HG03565 (cell line): ENCODE data around the gene ADCY3.

Source experiments
- ATAC-seq: cut with Tn5 transposase; IDR thresholded peaks from one replicate; pipeline ENCODE4 v1.9.1; 2021; ENCODE audit warnings: mild to moderate bottlenecking, moderate library complexity; ENCODE audit not compliant: unreplicated experiment

ADCY3 gene

DNA sequence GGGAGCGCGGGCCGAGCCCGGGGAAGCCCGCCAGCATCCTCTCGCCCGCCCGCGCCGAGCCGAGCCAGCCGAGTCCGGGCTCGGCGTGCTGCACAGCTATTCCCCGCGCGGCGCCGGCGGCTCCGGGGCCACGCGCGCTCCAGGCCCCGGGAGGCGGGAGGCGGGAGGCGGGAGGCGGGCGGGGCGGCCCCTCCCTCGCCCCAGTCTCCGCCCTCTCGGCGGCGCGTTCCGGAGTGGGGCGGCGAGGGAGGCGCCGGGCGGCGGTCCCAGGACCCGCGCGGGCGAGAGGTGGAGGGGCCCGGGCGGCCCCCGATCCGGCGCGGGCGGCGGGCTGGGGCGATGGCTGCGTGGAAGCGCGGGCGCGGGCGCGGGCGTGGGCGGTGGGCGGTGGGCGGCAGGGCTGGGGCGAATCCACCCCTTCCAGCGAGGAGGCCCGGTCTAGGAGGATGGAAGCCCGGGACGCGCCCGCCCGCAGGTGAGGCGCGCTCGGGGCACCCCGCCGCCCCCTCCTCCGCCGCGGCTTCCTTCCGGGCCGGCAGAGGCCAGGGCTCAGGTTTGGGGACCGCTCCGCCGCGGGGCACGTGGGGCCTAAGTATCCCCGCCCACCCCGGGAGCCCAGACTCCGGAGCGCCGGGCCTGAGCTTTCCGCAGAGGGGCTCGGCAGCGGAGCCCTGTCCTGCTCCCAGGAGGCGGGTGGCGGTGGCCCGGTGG, at the start of gene ADCY3:
Gene ADCY3 (minus strand): TSS at position 140 of the 711 bp plus-strand sequence. CDS start 1,250 bp downstream, outside the sequence.
- peak; percentile 37 for ATAC-seq

DNA sequence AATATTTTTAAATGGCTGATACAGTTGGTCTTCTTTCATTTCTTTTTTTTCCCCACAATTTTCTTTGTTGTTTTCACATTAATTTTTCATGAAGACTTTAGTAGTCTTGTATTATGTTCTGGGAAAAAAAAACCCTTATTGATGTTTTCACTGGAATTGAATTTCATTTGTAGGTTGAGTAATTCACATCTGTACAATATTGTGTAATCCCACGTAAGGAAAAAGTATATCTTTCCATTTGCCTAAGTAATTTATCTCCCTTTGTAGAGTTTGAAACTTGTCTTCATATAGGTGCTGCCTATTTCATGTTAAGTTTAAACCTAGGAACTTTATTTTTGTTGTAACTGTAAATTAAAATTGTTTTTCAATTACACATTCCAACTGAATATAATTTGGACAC, 49.7 kb upstream of the ADCY3 start:
- ATAC-seq, result no peak

DNA sequence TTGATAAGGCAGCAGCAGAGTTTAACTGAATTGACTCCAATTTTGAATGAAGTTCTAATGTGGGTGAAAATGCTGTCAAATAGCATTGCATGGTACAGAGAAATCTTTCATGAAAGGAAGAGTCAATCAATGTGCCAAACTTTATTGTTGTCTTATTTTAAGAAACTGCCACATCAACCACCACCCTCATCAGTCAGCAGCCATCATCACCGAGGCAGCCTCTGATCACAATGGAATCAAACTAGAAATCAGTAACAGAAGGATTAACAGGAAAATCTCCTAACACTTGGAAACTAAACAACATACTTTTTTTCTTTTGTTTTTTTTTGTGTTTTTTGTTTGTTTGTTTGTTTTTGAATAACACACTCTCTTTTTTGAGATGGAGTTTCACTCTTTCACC, 41.9 kb upstream of the ADCY3 start:
- ATAC-seq, result no peak

DNA sequence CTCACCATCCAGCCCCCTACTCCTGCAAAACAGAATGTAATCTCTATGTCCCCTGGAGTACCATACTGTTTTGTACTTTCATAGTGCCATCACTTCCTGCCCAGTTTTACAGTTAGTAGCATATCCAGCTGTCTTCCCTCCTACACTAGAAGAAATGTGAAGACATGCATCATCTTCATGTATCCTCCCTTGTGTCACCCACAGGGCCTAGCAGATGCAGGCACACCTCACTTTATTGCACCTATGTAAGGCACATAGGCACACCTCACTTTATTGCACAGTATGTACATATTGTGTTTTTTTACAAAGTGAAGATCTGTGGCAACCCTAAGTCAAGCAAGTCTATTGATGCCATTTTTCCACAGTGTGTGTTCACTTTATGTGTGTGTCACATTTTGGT, 39.7 kb upstream of the ADCY3 start:
- no peak for ATAC-seq

DNA sequence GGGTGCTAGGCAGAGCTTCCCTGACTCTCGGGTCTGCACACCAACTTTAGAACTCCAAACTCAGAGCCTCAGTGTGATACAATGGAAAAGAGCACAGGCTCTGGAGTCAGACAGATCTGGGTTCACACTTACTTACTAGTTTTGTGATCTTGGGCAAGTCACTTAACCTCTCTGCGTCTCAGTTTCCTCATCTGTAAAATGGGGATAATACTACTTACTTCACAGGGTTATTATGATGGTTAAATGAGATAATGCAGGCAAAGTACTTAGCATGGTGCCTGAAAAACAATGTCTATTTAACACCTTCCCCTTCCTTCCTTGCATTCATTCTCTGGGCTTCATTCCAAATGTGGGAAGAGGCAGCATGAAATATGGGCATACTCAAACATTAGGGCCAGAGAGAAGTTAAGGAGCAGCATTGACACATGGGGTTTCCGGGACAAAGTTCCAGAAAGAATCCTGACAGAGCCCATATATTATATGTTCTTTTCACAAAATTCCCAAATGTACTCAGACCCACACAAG, 38.4 kb upstream of the ADCY3 start:
- no peak for ATAC-seq

DNA sequence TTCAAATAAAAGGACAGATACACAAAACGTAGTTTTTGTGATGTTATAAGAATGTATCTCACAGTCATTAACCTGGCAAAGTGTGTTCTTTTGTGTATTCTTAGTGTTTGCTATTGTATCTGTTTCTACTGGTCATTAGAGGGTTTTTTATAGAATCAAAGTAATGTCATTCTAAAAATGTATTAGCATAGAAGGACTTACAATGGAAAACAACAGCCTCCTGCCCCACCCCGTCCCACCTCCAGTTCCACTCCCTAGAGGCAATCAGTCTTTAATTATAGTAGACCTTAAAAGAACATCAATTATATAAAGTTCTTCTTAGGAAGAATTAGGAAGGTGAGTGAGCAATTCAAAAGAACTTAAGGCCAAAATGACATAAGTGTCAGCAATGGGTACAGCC, 37.9 kb upstream of the ADCY3 start:
- ATAC-seq, result no peak

DNA sequence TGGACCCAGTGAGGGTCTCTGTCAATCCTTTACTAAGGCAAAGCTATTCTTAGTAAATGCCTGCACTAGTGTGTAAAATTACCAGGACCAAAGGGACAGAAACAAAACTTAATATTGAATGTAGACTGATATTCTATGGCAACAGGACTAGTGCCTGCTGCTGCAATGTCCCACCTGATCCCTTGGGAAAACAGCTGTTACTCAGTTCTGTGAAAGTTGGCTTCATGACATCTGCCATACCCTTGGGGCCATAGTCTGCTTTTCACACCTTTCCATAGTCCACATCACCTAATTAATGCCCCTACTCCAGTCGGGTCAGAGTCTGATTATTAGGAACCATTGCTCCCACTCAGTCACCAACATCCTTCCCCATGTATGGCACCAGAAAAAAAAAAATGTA, 37.2 kb upstream of the ADCY3 start:
- no peak for ATAC-seq

DNA sequence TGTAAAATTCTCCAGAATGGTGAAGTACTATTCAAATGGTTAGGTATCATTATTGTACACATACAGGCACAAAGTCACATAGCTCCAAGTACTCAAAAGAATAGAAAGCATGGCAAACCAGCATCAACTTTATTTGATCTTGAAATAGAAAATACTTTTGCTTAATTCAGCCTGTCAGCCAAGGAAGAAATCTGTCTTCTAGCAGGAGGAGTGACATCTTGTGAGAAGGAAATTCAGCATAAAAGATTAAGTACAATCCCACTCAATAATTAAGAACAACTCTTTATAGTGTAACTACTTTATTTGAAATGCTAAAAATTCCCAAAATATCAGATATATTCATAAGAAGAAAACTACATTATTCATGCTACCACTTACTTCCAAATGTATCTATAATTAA, 35.9 kb upstream of the ADCY3 start:
- ATAC-seq, result no peak

DNA sequence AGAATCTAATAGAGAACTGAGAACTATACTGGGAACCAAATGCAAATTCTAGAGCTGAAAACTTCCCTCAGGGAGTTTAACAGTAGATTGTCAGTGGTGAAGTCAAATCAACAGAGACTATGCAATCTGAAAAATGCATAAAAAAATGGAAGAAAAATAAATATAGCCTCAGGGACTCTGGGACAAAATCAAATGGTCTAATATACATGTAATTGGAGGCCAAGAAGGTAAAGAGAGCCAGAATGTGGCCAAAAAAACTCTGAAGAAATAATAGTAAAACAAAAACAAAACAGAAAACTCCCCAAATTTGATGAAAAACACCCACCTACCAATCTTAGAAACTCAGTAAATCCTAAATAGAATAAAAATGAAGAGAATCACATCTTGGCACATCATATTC, 35.2 kb upstream of the ADCY3 start:
- no peak for ATAC-seq

DNA sequence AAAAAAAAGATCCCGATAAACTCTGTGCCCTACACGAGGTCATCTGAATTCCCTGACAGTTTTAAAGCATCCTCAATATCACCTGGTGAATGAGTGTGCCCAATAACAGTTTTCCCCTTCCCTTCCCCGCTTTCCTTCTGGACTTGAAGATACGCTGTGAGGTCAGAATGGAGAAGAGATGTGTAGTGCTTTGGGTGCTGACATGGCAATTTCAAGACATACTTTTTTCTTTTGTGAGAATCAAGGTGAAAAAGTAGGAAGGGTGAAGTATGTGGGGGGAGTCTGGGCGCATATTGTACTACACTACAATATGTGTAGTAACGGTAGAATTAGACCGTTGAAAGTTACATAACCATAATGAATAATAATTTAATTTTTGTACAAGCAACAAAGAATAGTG, 30.1 kb upstream of the ADCY3 start:
- ATAC-seq, result no peak

DNA sequence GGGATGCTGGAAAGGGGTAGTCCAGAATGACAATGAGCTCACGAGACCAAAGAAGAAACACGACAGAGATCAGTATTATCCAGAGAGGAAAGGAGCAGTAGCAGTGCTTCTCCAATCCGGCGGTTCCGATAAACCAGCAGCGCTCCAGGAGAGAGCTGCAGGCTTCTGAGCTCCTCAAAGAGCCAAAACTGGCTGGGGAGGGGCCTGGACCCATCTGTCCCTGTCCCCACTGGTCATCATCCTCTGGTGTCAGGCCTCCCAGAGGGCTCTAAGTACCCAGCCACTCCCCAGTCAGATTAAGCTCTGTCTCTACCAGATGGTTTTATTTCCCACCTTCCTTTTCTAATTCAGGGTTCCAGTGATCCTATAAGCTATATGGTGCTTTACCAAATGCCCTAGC, 28.5 kb upstream of the ADCY3 start:
- ATAC-seq, result no peak

DNA sequence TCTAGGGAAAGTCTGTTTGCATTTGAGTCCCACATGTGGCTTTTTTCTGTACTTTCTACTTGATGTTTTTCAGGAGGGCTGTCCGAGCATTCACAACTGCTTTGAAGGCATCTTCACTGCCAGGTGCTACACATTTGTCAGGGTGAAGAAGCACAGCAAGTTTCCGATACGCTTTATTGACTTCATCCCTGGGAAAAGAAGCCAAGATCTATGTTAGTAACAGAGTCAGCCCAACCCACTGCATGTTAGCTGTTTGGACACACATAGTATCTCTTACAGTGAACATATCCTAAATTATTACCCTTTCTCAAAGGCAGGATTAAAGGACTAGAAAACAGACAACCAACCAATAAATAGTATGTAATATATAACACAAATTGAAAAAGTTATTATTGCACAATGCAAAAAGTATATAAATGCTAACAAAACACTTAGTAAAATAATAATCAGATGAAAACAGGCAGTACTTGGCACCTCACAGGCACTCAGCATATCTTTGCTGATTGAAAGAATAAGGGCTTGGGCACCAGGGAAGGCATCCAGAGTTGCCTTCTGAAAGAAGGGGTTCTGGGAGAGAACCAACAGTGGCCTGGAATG, 27.6 kb upstream of the ADCY3 start:
- no peak for ATAC-seq

DNA sequence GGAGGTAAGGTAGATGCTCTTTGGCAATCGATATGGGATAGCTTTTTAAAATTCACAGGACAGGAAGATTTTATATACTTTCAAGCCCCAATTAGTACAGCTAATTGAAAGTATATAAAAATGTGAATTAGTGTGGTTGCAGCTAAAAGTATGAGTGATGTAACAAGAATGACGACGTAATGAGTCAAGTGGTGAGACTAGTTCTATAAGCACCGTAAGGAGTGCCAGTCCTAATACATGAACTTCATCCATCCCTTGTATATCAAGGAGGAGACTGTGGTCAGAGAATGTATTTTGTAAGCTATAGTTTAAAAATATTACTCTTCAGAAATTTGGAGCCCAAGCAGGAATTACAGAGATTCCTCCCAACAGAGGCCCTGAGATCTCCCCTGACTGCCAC, 25.9 kb upstream of the ADCY3 start:
- no peak for ATAC-seq

DNA sequence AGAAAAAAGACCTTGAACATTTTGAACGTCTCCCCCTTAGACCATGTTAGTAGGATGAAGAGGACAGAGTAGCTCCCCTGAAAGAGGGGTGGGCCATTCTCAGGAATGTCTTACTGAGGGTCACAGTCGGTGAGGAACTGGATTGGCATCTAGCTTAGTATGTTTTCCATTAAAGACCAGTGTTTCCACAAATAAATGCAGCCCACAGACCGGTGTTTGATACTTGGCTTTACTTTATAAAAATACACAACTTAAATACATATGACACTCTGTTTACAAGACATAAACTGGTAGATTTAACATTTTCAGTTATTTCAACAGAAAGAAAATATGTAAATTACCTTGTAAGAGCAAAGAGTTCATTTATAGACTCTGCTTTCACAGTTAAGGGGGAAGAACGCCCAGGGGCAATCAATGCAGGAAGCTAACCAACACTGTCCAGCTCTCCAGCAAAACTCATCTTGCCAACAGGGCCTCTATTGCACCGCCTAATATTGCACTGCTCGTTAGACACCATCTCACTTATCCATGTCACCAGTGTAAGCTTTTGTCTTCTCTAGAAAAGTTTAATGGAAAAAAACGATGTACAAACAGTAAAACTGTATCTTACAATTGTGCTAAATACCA, 23.5 kb upstream of the ADCY3 start:
- no peak for ATAC-seq

DNA sequence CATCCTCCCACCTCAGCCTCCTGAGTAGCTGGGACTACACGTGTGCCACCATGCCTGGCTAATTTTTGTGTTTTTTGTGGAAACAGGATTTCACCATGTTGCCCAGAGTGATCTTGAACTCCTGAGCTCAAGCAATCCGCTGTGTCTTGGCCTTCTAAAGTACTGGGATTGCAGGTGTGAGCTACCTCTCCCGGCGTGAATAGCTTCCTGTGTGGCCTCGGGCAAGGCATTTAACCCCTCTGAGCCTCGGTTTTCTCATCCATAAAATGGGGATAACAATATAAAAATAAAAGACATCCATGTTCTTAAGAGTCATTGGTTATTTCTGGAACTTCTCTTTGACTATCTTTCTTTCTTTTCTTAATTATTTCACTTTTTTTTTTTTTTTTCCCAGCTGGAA, 19.3 kb upstream of the ADCY3 start:
- no peak for ATAC-seq

DNA sequence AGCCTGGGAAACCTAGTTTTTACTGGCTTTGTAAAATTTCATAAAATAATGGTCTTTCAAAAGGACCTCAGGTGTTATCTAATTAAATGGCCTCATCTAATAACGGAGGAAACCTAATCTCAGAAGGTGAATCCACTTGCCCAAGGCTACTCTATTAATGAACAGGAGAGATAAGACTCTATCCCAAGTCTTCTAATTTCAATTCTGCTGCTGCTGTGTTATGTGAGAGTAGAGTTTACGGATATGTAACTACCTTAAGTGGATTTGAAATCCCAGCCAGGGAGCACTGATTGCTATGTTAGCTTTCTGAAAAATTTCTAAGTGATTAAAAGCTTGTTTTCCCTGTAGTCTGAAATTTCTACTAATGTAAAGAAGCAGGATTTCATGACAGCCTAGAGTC, 17.2 kb upstream of the ADCY3 start:
- ATAC-seq, result no peak

DNA sequence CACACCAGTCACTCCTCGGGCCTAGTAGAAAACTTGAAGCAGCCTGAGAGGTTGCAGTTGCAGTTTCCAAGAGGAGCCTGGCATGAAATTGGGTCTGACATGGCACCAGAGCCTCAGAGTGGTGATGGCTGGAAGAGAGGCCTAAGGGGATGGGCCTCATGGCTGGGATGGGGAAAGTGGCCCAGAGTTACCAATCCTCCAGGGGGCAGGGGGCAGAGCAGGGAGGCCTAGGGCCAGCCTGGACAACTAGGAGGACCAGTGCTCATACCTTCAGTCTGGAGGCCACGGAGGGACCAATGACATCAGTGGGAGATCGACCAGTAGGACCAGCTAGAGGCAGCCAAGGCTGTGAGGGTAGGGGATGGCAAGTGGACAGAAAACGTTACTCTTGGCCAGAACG, 15.1 kb upstream of the ADCY3 start:
- no peak for ATAC-seq

DNA sequence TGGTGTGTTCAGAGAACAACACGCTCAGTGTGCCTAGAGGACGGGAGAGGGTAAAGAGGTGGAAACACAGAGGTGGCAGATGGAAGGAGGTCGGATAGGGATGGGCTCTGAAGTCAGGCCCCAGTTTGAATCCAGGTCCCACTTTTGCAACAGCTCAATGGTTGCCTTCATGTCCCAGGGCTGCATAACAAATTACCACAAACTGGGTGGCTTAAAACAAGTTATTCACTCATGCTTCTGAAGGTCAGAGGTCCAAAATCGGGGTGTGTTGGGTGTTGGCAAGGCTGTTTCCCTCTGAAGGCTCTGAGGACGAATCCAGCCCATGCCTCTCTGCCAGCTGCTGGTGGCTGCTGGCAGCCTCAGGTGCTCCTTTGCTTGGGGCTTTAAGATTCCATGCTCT, 12.7 kb upstream of the ADCY3 start:
- no peak for ATAC-seq

DNA sequence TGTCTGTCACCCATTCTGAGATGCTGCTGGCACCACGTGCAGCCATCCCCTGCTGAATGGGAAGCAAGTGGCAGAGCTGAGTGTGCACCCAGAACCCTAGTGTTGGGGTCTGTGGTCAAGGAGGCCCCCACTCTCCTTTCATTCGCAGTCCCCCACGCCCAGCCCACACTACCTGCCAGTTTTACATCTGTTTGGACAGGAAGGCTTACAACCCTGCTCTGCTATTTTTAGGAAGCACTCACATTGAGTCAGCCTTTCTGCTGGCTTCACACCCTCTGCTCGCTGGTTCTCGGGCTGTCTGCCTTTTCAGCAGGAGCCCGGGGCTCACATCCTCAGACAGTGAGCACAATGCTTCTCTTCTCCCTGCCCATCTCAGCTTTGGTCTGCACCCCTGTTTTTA, 10.7 kb upstream of the ADCY3 start:
- peak; percentile 75 for ATAC-seq

DNA sequence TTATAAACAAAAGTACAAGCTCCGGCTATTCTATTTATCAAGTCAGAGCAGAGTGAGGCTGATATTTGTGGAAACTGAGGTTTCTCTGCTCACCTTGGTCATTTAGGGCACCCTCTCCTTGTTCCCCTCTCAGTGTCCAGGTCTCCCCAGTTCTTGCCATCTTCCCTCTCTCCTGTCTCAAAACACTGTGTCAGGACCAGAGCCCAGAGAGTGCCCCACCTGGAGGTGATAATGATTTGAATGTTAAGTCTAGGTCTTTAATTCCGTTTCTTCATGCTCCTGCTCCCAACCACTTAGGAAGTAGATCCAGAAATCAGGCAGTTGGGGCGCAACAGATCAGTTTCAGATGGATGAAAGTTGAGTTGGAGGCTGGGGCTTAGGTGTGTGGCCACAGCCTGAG, 9.2 kb upstream of the ADCY3 start:
- no peak for ATAC-seq

DNA sequence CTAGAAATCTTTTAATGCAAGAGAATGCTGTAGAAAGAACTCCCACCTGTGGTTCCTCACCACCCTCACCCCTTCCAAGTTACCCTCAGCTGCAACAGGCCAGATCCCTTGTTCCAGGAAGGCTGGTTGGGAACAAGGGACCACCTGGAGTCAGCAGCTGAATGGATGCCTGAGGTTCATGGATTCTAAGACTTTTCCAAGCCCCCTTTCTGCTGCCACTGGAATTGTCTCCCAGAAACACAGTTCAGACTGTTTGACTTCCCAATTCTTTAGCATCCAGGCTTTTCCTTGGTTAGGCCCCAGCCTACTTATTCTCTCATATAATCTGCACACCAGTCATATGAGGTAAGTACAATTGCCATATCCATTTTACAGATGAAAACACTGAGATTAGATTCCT, 8.0 kb upstream of the ADCY3 start:
- ATAC-seq, result no peak

DNA sequence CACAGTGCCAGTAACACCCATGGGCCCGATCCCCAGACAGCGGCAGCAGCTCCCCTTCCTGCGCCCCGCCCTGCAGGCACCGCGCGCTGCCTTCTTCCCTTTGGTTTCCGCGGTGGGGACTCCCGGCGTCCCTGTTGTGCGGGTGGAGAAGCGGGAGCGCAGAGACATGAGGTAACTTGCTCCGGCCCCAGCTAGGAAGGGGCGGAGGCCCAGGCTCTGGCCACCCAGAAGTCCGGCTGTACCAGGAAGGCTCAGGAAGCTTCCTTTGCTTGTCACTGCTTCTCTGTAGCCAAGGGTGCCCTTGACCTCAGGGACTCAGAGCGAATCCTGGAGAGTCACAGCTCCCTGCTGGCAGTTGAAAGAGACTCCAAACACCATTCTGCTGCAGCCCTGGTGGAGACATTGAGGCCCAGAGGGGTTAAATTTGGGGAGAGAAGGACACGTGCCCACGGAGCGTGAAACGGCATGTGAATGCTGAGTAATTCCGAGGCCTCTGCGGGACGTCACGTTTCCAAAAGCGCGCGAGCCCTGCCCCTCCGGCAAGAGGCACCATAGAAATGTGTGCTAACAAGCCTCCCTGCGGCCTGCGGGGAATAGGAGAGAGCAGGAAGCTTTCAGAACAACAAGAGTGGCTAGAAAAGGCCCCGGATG, 6.7 kb upstream of the ADCY3 start:
- ATAC-seq, result no peak
